BLaER1 (cell line): ENCODE measurements around the gene ANKRD65.

ENCODE experiments used
- H3K27ac ChIP-seq: shearing (Covaris generic); formaldehyde crosslinking; 2 replicates; pipeline ENCODE4 v1.8.1; 2022
- H3K27me3 ChIP-seq: shearing (Covaris generic); formaldehyde crosslinking; 2 replicates; pipeline ENCODE4 v1.8.1; 2022
- H3K36me3 ChIP-seq: shearing (Covaris generic); formaldehyde crosslinking; 2 replicates; pipeline ENCODE4 v1.8.1; 2022
- H3K4me1 ChIP-seq: shearing (Covaris generic); formaldehyde crosslinking; 2 replicates; pipeline ENCODE4 v1.8.1; 2022
- H3K4me2 ChIP-seq: shearing (Covaris generic); formaldehyde crosslinking; 2 replicates; pipeline ENCODE4 v1.8.1; 2022
- H3K4me3 ChIP-seq: shearing (Covaris generic); formaldehyde crosslinking; 2 replicates; pipeline ENCODE4 v1.8.1; 2022
- H3K9ac ChIP-seq: shearing (Covaris generic); formaldehyde crosslinking; 2 replicates; pipeline ENCODE4 v1.8.1; 2022
- H3K9me3 ChIP-seq: shearing (Covaris generic); formaldehyde crosslinking; 2 replicates; pipeline ENCODE4 v1.8.1; 2022
- H4K20me1 ChIP-seq: shearing (Covaris generic); formaldehyde crosslinking; 2 replicates; pipeline ENCODE4 v1.8.1; 2022
- Cebpa-rat ChIP-seq: shearing (Covaris generic); IDR thresholded peaks from 2 replicates; pipeline ENCODE4 v1.8.1; 2022

ANKRD65 gene

DNA sequence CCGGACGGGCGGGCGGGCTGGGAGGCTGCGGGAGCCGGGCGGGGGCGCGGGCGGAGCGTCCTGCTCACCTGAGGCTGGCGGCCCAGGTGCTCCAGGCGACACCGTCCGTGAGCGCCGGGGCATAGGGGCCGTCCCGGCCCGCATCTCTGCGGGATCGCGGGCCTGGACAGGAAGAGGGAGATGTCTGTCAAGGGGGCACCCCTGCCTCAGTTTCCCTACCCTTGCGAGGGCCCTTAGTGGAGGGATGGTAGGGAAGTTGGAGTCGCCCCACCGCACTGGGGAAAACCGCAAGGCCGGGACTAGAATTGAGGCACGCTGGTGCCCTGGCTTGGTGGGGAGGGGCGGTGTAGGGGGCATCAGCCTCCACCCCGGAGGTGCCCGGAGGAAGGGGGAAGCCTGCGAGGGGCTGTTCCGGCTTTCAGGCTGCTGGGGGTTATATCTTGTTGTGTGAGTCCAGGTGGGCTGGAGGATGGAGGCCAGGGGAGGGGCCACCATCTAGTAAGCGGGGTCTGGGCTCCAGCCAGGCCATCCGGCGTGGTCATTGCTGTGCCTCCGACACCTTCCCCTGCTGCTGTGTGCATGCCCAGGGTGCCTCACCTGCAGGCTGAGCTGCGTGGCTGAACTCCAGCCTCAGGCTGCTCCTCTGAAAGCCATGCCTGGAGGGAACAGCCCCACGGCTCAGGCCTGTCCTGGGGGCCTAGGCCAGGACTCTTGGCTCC, 15.0 kb upstream of the ANKRD65 start:
- H3K27ac ChIP-seq: peak overlapping the region; percentile 94; the same call in 1 of the 2 replicates
- H3K4me3 ChIP-seq: peak overlapping the region; percentile 75

DNA sequence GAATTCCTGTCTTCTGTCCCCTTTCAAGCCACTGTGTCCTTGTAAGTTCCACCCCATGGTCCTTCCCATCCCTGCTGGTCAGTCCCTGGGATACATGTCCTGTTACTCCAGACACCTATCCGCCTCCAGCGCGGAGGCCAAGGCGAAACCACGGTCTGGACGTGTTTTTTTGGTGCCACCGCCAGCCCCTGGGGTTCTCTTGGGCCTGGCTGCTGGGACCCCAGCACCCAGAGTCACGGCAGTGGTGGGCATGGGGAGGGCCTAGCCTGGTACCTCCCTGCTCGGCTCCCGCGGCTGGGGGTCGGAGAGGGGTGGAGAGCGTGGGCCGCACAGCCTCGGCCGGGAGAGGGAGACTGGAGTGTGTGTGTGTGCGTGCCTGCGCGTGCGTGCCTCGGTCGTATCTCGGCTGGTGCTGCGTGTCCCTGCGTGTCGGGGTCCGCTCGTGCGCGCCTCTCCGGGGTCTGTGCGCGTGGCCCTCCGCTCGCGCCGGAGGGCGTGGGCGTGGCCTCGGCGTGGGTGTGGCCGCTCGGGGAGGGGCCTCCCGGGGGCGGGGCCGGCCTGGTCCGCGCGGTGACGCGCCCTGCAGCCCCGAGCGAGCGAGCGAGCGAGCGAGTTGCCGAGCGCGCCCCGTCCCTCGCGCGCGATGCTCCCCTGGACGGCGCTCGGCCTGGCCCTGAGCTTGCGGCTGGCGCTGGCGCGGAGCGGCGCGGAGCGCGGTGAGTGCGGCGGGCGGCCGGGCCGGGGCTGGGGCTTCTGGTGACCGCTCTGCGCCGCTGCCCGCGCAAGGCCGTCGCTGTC, 14.2 kb upstream of the ANKRD65 start, which contains the start of gene VWA1:
TSS of gene VWA1 (plus strand) at position 585 of the 798 bp plus-strand sequence. CDS start at position 644, 59 bp downstream.
- no peak for TF ChIP-seq Cebpa-rat
- peaks cover 96% of the 10 kb centered on the region for H3K4me1 ChIP-seq
- H3K4me3 ChIP-seq: peak within 1 kb of the TSS; percentile 75
- no peaks in the 10 kb centered on the region for H3K27me3 ChIP-seq
- peak within 1 kb of the TSS; percentile 94 for H3K27ac ChIP-seq
- peaks cover 12% of the 10 kb centered on the region; the same call in 1 of the 2 replicates for H3K36me3 ChIP-seq
- H3K9me3 ChIP-seq: no peaks in the 10 kb centered on the region
- peak within 1 kb of the TSS; percentile 82 for H3K9ac ChIP-seq
- peaks cover 41% of the 10 kb centered on the region for H4K20me1 ChIP-seq
- peak within 1 kb of the TSS; percentile 100 for H3K4me2 ChIP-seq

More for the DNA sequence above, 15.0 kb upstream of the ANKRD65 start:
- Histone ChIP-seq H4K20me1 (peaks cover 49% of the 10 kb centered on the region), H3K4me2 (peak overlapping the region; percentile 100), H3K4me1 (peaks cover 96% of the 10 kb centered on the region), H3K9ac (peak overlapping the region; percentile 82), H3K36me3 (peaks cover 12% of the 10 kb centered on the region; the same call in 1 of the 2 replicates), H3K27me3 (no peaks in the 10 kb centered on the region), H3K9me3 (no peaks in the 10 kb centered on the region)
- no peak for TF ChIP-seq Cebpa-rat

DNA sequence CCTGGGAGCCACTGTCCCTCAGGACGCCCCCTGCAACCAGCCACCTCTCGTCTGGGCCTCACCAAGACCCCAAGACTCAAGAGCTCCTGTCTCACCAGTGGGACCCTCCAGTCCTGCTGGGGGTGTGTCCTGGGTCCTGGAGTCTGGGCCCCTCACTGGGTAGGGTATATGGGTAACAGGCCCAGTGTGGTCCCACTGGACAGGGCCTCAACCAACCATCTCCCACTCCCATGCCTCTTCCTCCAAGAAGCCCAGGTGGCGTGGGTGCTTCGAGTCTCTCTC, 13.7 kb upstream of the ANKRD65 start:
- Histone ChIP-seq H3K4me1 (peaks cover 96% of the 10 kb centered on the region), H3K36me3 (peaks cover 10% of the 10 kb centered on the region; the same call in 1 of the 2 replicates), H4K20me1 (peaks cover 36% of the 10 kb centered on the region), H3K9me3 (no peaks in the 10 kb centered on the region), H3K27me3 (no peaks in the 10 kb centered on the region), H3K9ac (peak overlapping the region; percentile 82), H3K4me3 (peak overlapping the region; percentile 75), H3K4me2 (peak overlapping the region; percentile 100), H3K27ac (peak overlapping the region; percentile 94)
- TF ChIP-seq Cebpa-rat: no peak

DNA sequence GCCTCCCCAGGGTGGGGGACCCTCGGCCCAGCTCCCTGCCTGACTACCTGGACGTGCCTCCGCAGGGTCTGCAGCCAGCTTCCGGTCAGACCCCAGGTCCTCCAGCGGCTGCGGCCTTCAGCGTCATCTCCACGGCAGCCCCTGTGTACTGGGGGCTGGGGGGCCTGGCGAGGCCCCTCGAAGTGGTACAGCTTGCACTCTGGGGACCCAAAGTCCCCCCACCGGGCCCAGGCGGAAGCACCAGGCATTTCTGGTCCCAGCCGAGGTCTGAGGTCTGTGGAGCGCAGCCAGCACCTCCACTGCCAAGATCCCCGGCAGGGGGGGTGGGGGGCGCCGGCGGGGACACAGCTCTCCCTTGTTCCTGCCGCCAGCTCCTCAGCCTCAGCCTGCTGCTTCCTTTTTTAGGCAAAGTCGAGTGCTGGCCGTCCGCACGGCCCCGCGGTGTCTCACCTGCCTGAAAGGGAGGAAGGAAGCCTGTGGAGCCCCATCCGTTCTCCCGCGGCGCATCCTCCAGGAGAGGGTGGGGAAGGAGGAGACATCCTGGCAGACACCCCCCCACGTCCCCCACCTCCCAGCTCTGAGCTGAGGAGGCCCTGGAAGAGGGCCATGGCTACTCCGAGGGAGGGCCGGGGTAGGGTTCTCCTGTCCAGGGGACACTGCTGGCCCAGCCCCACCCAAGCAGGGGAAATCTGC, 13.2 kb upstream of the ANKRD65 start:
- Histone ChIP-seq H3K27me3 (no peaks in the 10 kb centered on the region), H3K9me3 (no peaks in the 10 kb centered on the region), H3K4me2 (peak overlapping the region; percentile 100), H3K4me3 (peak overlapping the region; percentile 75), H4K20me1 (peaks cover 34% of the 10 kb centered on the region), H3K9ac (peak overlapping the region; percentile 82), H3K4me1 (peaks cover 96% of the 10 kb centered on the region), H3K27ac (peak overlapping the region; percentile 94), H3K36me3 (peaks cover 5% of the 10 kb centered on the region; the same call in 1 of the 2 replicates)
- no peak for TF ChIP-seq Cebpa-rat

GRCh38 chr1:1433804-1434130, 12.7 kb upstream of the ANKRD65 start:
- peak overlapping the region; percentile 94 for H3K27ac ChIP-seq
- H3K36me3 ChIP-seq: 0 out of 2 replicates have a peak, but pooled peaks cover under 1% of the 10 kb centered on the region
- H3K4me1 ChIP-seq: peaks cover 96% of the 10 kb centered on the region
- peak overlapping the region; percentile 82 for H3K9ac ChIP-seq
- no peaks in the 10 kb centered on the region for H3K9me3 ChIP-seq
- TF ChIP-seq Cebpa-rat: no peak
- peak overlapping the region; percentile 75 for H3K4me3 ChIP-seq
- peak overlapping the region; percentile 100 for H3K4me2 ChIP-seq
- H3K27me3 ChIP-seq: no peaks in the 10 kb centered on the region
- peaks cover 29% of the 10 kb centered on the region for H4K20me1 ChIP-seq

GRCh38 chr1:1432951-1433803, 12.1 kb upstream of the ANKRD65 start:
- no peaks in the 10 kb centered on the region for H3K36me3 ChIP-seq
- peak overlapping the region; percentile 100 for H3K4me2 ChIP-seq
- H3K27me3 ChIP-seq: no peaks in the 10 kb centered on the region
- peak overlapping the region; percentile 75 for H3K4me3 ChIP-seq
- TF ChIP-seq Cebpa-rat: no peak
- peak overlapping the region; percentile 82 for H3K9ac ChIP-seq
- H3K4me1 ChIP-seq: peaks cover 92% of the 10 kb centered on the region
- H3K27ac ChIP-seq: peak overlapping the region; percentile 94
- no peaks in the 10 kb centered on the region for H3K9me3 ChIP-seq
- peaks cover 23% of the 10 kb centered on the region for H4K20me1 ChIP-seq

- TF ChIP-seq Cebpa-rat: no peak
- H3K4me1 ChIP-seq: peaks cover 84% of the 10 kb centered on the region
- peaks cover 16% of the 10 kb centered on the region for H4K20me1 ChIP-seq
- H3K27ac ChIP-seq: peak overlapping the region; percentile 94
- peak overlapping the region; percentile 100 for H3K4me2 ChIP-seq
- peak overlapping the region; percentile 82 for H3K9ac ChIP-seq
- no peaks in the 10 kb centered on the region for H3K36me3 ChIP-seq
- no peaks in the 10 kb centered on the region for H3K9me3 ChIP-seq
- H3K27me3 ChIP-seq: no peaks in the 10 kb centered on the region
- peak overlapping the region; percentile 75 for H3K4me3 ChIP-seq
These were observed 11.3 kb upstream of the ANKRD65 start for GRCh38 chr1:1432274-1432950.

- no peaks in the 10 kb centered on the region for H3K27me3 ChIP-seq
- peak overlapping the region; percentile 100 for H3K4me2 ChIP-seq
- peaks cover 79% of the 10 kb centered on the region for H3K4me1 ChIP-seq
- peak overlapping the region; percentile 75 for H3K4me3 ChIP-seq
- peak overlapping the region; percentile 82 for H3K9ac ChIP-seq
- H3K36me3 ChIP-seq: no peaks in the 10 kb centered on the region
- H4K20me1 ChIP-seq: peaks cover 10% of the 10 kb centered on the region
- no peak for TF ChIP-seq Cebpa-rat
- no peaks in the 10 kb centered on the region for H3K9me3 ChIP-seq
- H3K27ac ChIP-seq: peak overlapping the region; percentile 94
These were observed 10.8 kb upstream of the ANKRD65 start for GRCh38 chr1:1431845-1432273.
